ENCODE measurements around the gene ATL3.
"Not testable (repeated sequence)": the region's sequence is repeated elsewhere in the genome, so short reads cannot be mapped to it uniquely, and the experiment has no call there.

The ATL3 gene

GRCh38 chr11:63629426-63629825 is 41.8 kb downstream of the ATL3 start:
- TF ChIP-seq CTCF (IDR thresholded peaks at IDR 0.05; ENCODE audit: borderline replicate concordance, control extremely low read depth, extremely low read depth, insufficient read depth, missing control alignments) = no peak
- in situ Hi-C loops (cut with MboI; ENCODE audit: low sequenced_read_pairs, unreplicated experiment) = no loop called here
- no peak for DNase-seq (ENCODE audit: low spot score)

- TF ChIP-seq CTCF (IDR thresholded peaks at IDR 0.05; ENCODE audit: borderline replicate concordance, control extremely low read depth, extremely low read depth, insufficient read depth, missing control alignments) = no peak
- DNase-seq (ENCODE audit: low spot score) = no peak
- in situ Hi-C loops (cut with MboI; ENCODE audit: low sequenced_read_pairs, unreplicated experiment) = no loop called here
These were observed 47.5 kb downstream of the ATL3 start for GRCh38 chr11:63623513-63624140.

- DNase-seq (ENCODE audit: low spot score) = no peak
- no peak for TF ChIP-seq CTCF (IDR thresholded peaks at IDR 0.05; ENCODE audit: borderline replicate concordance, control extremely low read depth, extremely low read depth, insufficient read depth, missing control alignments)
- in situ Hi-C loops (cut with MboI; ENCODE audit: low sequenced_read_pairs, unreplicated experiment) = no loop called here
These were observed 48.9 kb downstream of the ATL3 start for GRCh38 chr11:63622323-63622722.

GRCh38 chr11:63621071-63621470 is 50.1 kb downstream of the ATL3 start:
- no peak for TF ChIP-seq CTCF (IDR thresholded peaks at IDR 0.05; ENCODE audit: borderline replicate concordance, control extremely low read depth, extremely low read depth, insufficient read depth, missing control alignments)
- DNase-seq (ENCODE audit: low spot score) = no peak
- in situ Hi-C loops (cut with MboI; ENCODE audit: low sequenced_read_pairs, unreplicated experiment) = no loop called here

- in situ Hi-C loops (cut with MboI; ENCODE audit: low sequenced_read_pairs, unreplicated experiment) = no loop called here
- TF ChIP-seq CTCF (IDR thresholded peaks at IDR 0.05; ENCODE audit: borderline replicate concordance, control extremely low read depth, extremely low read depth, insufficient read depth, missing control alignments) = no peak
- no peak for DNase-seq (ENCODE audit: low spot score)
These were observed 51.2 kb downstream of the ATL3 start for GRCh38 chr11:63619967-63620366.

- DNase-seq (ENCODE audit: low spot score); in situ Hi-C loops (cut with MboI; ENCODE audit: low sequenced_read_pairs, unreplicated experiment): not testable (repeated sequence)
These were observed 53.5 kb downstream of the ATL3 start for GRCh38 chr11:63617686-63618085.

GRCh38 chr11:63616953-63617352 is 54.2 kb downstream of the ATL3 start:
- in situ Hi-C loops (cut with MboI; ENCODE audit: low sequenced_read_pairs, unreplicated experiment) = no loop called here
- no peak for TF ChIP-seq CTCF (IDR thresholded peaks at IDR 0.05; ENCODE audit: borderline replicate concordance, control extremely low read depth, extremely low read depth, insufficient read depth, missing control alignments)
- no peak for DNase-seq (ENCODE audit: low spot score)

Data from GM13976 (cell line).